WTC11 (cell line): ENCODE results near the gene OCA2. TPM values are rescaled to one million over a fixed set of nuclear protein-coding genes. Genes with fewer than 3 reads are reported as not detected.

Experiments
- ATAC-seq: fragments of 200-7000 bp; cut with Tn5 transposase; 2 replicates; pipeline ENCODE4 v1.10.0; 2021; ENCODE audit warnings: mild to moderate bottlenecking, moderate library complexity
- CTCF ChIA-PET: fragments of 300-600 bp; sonication (Branson Sonifier 250); formaldehyde crosslinking; loops from one replicate; lab custom pipeline; 2021; ENCODE audit warnings: antibody characterized with exemption; lab: Charles Lee
- POLR2A ChIA-PET: fragments of 350-600 bp; sonication (Branson Sonifier 250); formaldehyde crosslinking; loops from one replicate; lab custom pipeline; 2021; ENCODE audit warnings: antibody characterized with exemption; lab: Charles Lee
- DNase-seq: peaks from one replicate; pipeline ENCODE4 v3.0.0; 2021; ENCODE audit warnings: low spot score
- H3K27ac Mint-ChIP-seq: 2 replicates; pipeline ENCODE4 v1.8.0; 2021; ENCODE audit warnings: mixed read lengths
- H3K27me3 Mint-ChIP-seq: 2 replicates; pipeline ENCODE4 v1.8.0; 2021; ENCODE audit warnings: low read depth, mild to moderate bottlenecking, moderate library complexity, mixed read lengths
- H3K36me3 Mint-ChIP-seq: 2 replicates; pipeline ENCODE4 v1.8.0; 2021; ENCODE audit warnings: mixed read lengths
- H3K4me1 Mint-ChIP-seq: 2 replicates; pipeline ENCODE4 v1.8.0; 2022; ENCODE audit warnings: mixed read lengths
- H3K4me3 Mint-ChIP-seq: 2 replicates; pipeline ENCODE4 v1.8.0; 2021; ENCODE audit warnings: mild to moderate bottlenecking, moderate library complexity, mixed read lengths
- H3K9me3 Mint-ChIP-seq: 2 replicates; pipeline ENCODE4 v1.8.0; 2021; ENCODE audit warnings: mixed read lengths
- AFF4 ChIP-seq: sonication (generic); formaldehyde crosslinking; IDR thresholded peaks from 2 replicates; pipeline ENCODE4 v1.8.1; 2023; ENCODE audit warnings: mild to moderate bottlenecking, missing genetic modification reagents, borderline replicate concordance
- CBFB ChIP-seq: sonication (generic); formaldehyde crosslinking; IDR thresholded peaks from 2 replicates; pipeline ENCODE4 v1.8.1; 2022; ENCODE audit warnings: mild to moderate bottlenecking, low read depth, missing genetic modification reagents
- ETV6 ChIP-seq: sonication (generic); formaldehyde crosslinking; IDR thresholded peaks from 2 replicates; pipeline ENCODE4 v1.8.1; 2022; ENCODE audit warnings: mild to moderate bottlenecking, missing genetic modification reagents
- HMGA2 ChIP-seq: fragments of 250-450 bp; sonication (Bioruptor Pico); IDR thresholded peaks from 2 replicates; pipeline ENCODE4 v1.4.0; 2021; ENCODE audit warnings: mild to moderate bottlenecking, moderate library complexity
- JAZF1 ChIP-seq: fragments of 250-450 bp; sonication (Bioruptor Pico); IDR thresholded peaks from 2 replicates; pipeline ENCODE4 v1.9.0; 2021; ENCODE audit warnings: moderate library complexity, mild to moderate bottlenecking, inconsistent platforms
- KAT7 ChIP-seq: sonication (generic); formaldehyde crosslinking; IDR thresholded peaks from 2 replicates; pipeline ENCODE4 v1.8.1; 2023; ENCODE audit warnings: missing genetic modification reagents, mild to moderate bottlenecking, borderline replicate concordance
- MAX ChIP-seq: sonication (generic); formaldehyde crosslinking; IDR thresholded peaks from 2 replicates; pipeline ENCODE4 v1.8.0; 2022; ENCODE audit warnings: mild to moderate bottlenecking, missing genetic modification reagents
- NR1H2 ChIP-seq: sonication (generic); formaldehyde crosslinking; IDR thresholded peaks from 2 replicates; pipeline ENCODE4 v1.9.0; 2021; ENCODE audit warnings: mild to moderate bottlenecking, moderate library complexity, missing genetic modification reagents
- NR2C2 ChIP-seq: sonication (generic); formaldehyde crosslinking; IDR thresholded peaks from 2 replicates; pipeline ENCODE4 v1.8.0; 2022; ENCODE audit warnings: mild to moderate bottlenecking, missing genetic modification reagents
- PREB ChIP-seq: sonication (generic); formaldehyde crosslinking; IDR thresholded peaks from 2 replicates; pipeline ENCODE4 v1.8.1; 2022; ENCODE audit warnings: mild to moderate bottlenecking, missing genetic modification reagents, moderate library complexity, borderline replicate concordance
- PRRX2 ChIP-seq: fragments of 250-450 bp; sonication (Bioruptor Pico); IDR thresholded peaks from 2 replicates; pipeline ENCODE4 v1.8.0; 2021; ENCODE audit warnings: mild to moderate bottlenecking
- TEAD1 ChIP-seq: sonication (generic); formaldehyde crosslinking; IDR thresholded peaks from 2 replicates; pipeline ENCODE4 v1.8.0; 2022; ENCODE audit warnings: mild to moderate bottlenecking, missing genetic modification reagents
- USF1 ChIP-seq: sonication (generic); formaldehyde crosslinking; IDR thresholded peaks from 2 replicates; pipeline ENCODE4 v1.8.0; 2022; ENCODE audit warnings: mild to moderate bottlenecking, missing genetic modification reagents
- ZMAT4 ChIP-seq: fragments of 250-450 bp; sonication (Bioruptor Pico); IDR thresholded peaks from 2 replicates; pipeline ENCODE4 v1.9.0; 2021; ENCODE audit warnings: mild to moderate bottlenecking
- ZNF121 ChIP-seq: sonication (generic); formaldehyde crosslinking; IDR thresholded peaks from 2 replicates; pipeline ENCODE4 v1.8.0; 2023; ENCODE audit warnings: missing genetic modification reagents
- ZNF263 ChIP-seq: sonication (generic); formaldehyde crosslinking; IDR thresholded peaks from 2 replicates; pipeline ENCODE4 v1.8.1; 2022; ENCODE audit warnings: low read depth, mild to moderate bottlenecking, moderate library complexity, missing genetic modification reagents
- ZNF281 ChIP-seq: sonication (generic); formaldehyde crosslinking; IDR thresholded peaks from 2 replicates; pipeline ENCODE4 v1.8.0; 2023; ENCODE audit warnings: mild to moderate bottlenecking, missing genetic modification reagents
- total RNA-seq: library from RNA; stranded (reverse); gene quantifications from 3 replicates; pipeline ENCODE4 v1.2.3, GENCODE V29; 2021

OCA2 gene
- total RNA-seq, 1 experiment from 2014 or later: 0.39 TPM

- TF ChIP-seq ZNF121 (CRISPR knock-in tag) (no peak), JAZF1 (CRISPR knock-in tag) (no peak), ETV6 (CRISPR knock-in tag) (no peak), CBFB (CRISPR knock-in tag) (no peak), NR2C2 (CRISPR knock-in tag) (no peak), PRRX2 (CRISPR knock-in tag) (no peak), KAT7 (CRISPR knock-in tag) (no peak), HMGA2 (CRISPR knock-in tag) (no peak), AFF4 (no peak)
- Mint-ChIP-seq H3K9me3 (no peaks in the 10 kb centered on the region), H3K27me3 (no peaks in the 10 kb centered on the region), H3K4me3 (no peak overlapping the region), H3K27ac (no peak overlapping the region), H3K4me1 (no peaks in the 10 kb centered on the region), H3K36me3 (no peaks in the 10 kb centered on the region)
- ATAC-seq (no peak), DNase-seq (no peak)
- ChIA-PET POLR2A (no interaction called here), CTCF (no interaction called here)
These were observed 265.9 kb downstream of the OCA2 start for GRCh38 chr15:27833178-27833577.

- Mint-ChIP-seq H3K4me3 (no peak overlapping the region), H3K27me3 (no peaks in the 10 kb centered on the region), H3K4me1 (no peaks in the 10 kb centered on the region), H3K27ac (no peak overlapping the region), H3K36me3 (no peaks in the 10 kb centered on the region), H3K9me3 (no peaks in the 10 kb centered on the region)
- ChIA-PET POLR2A (no interaction called here), CTCF (no interaction called here)
- ATAC-seq: no peak
- TF ChIP-seq USF1 (CRISPR knock-in tag): no peak
- no peak for TF ChIP-seq HMGA2 (CRISPR knock-in tag)
- no peak for TF ChIP-seq ZNF263 (CRISPR knock-in tag)
- TF ChIP-seq ZMAT4: no peak
- TF ChIP-seq MAX (CRISPR knock-in tag): no peak
- no peak for TF ChIP-seq PREB (CRISPR knock-in tag)
- TF ChIP-seq NR1H2 (CRISPR knock-in tag): no peak
- no peak for TF ChIP-seq ZNF281 (CRISPR knock-in tag)
- TF ChIP-seq TEAD1 (CRISPR knock-in tag): no peak
- no peak for TF ChIP-seq KAT7 (CRISPR knock-in tag)
- no peak for TF ChIP-seq JAZF1 (CRISPR knock-in tag)
- no peak for DNase-seq
These were observed 266.9 kb downstream of the OCA2 start for GRCh38 chr15:27832237-27832596.
